GM12891 (cell line): ENCODE results near the gene FOXF1.

ENCODE experiments used
- POLR2A ChIP-seq: IDR thresholded peaks from 2 replicates; pipeline ENCODE4 v1.6.1; 2011; ENCODE audit warnings: low read depth, low read length, control low read depth
- SPI1 ChIP-seq: IDR thresholded peaks from 2 replicates; pipeline ENCODE4 v1.6.1; 2011; ENCODE audit warnings: low read depth, low read length, control low read depth

DNA sequence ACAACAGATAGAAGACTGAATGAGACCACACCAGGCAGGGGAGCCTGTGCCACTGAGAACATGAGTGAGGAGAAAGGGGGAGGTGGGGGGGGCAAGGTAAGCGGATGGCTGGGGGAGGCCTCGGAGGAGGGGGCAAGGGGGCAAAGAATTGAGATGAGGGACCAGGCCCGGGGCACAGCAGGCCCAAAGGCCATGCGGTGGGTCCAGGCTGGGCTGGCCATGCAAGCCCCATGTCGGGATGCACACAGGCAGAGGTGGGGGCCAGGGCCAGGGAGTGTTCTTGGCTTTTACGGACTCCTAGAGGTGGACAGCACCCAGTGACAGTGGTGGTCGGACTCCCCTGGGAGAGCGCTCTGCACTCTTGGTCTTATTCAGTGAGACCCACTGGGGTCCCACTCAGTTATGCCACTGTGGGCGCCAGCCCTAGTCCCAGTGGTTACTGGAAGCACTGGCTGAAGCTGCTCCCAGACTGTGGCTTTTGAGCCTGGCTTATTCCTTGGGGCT, 49.5 kb downstream of the FOXF1 start:
- no peak for TF ChIP-seq POLR2A
- TF ChIP-seq SPI1 = no peak
